ENCODE data around the gene RASGRP2.

Gene RASGRP2

GRCh38 chr11:64696045-64696444, 47.9 kb downstream of the RASGRP2 start:
- Histone ChIP-seq H3K4me3 (ENCODE audit: low read depth in 1 of 2, low read length in 1 of 2) (no peak overlapping the region), H3K9me3 (no peaks in the 10 kb centered on the region), H3K27ac (no peak overlapping the region), H3K4me1 (ENCODE audit: control insufficient read depth in 1 of 2, insufficient read depth in 1 of 2, low read depth in 1 of 2, low read length in 1 of 2) (no peaks in the 10 kb centered on the region), H3K27me3 (peaks cover 41% of the 10 kb centered on the region), H3K36me3 (no peaks in the 10 kb centered on the region)
- TF ChIP-seq CTCF (IDR thresholded peaks at IDR 0.05): no peak

- Histone ChIP-seq H3K27me3 (peaks cover 38% of the 10 kb centered on the region), H3K4me1 (ENCODE audit: control insufficient read depth in 1 of 2, insufficient read depth in 1 of 2, low read depth in 1 of 2, low read length in 1 of 2) (no peaks in the 10 kb centered on the region), H3K9me3 (no peaks in the 10 kb centered on the region), H3K4me3 (ENCODE audit: low read depth in 1 of 2, low read length in 1 of 2) (no peak overlapping the region), H3K36me3 (no peaks in the 10 kb centered on the region), H3K27ac (no peak overlapping the region)
- TF ChIP-seq CTCF (IDR thresholded peaks at IDR 0.05): no peak
Observed at GRCh38 chr11:64695548-64695947, 48.4 kb downstream of the RASGRP2 start.

GRCh38 chr11:64694821-64695365, 49.0 kb downstream of the RASGRP2 start:
- Histone ChIP-seq H3K27ac (no peak overlapping the region), H3K9me3 (no peaks in the 10 kb centered on the region), H3K4me3 (ENCODE audit: low read depth in 1 of 2, low read length in 1 of 2) (no peak overlapping the region), H3K4me1 (ENCODE audit: control insufficient read depth in 1 of 2, insufficient read depth in 1 of 2, low read depth in 1 of 2, low read length in 1 of 2) (no peaks in the 10 kb centered on the region), H3K27me3 (peaks cover 38% of the 10 kb centered on the region), H3K36me3 (no peaks in the 10 kb centered on the region)
- no peak for TF ChIP-seq CTCF (IDR thresholded peaks at IDR 0.05)

GRCh38 chr11:64694026-64694755, 49.8 kb downstream of the RASGRP2 start:
- Histone ChIP-seq H3K27me3 (peaks cover 38% of the 10 kb centered on the region), H3K9me3 (no peaks in the 10 kb centered on the region), H3K36me3 (no peaks in the 10 kb centered on the region), H3K4me1 (ENCODE audit: control insufficient read depth in 1 of 2, insufficient read depth in 1 of 2, low read depth in 1 of 2, low read length in 1 of 2) (no peaks in the 10 kb centered on the region), H3K27ac (no peak overlapping the region), H3K4me3 (ENCODE audit: low read depth in 1 of 2, low read length in 1 of 2) (no peak overlapping the region)
- TF ChIP-seq CTCF (IDR thresholded peaks at IDR 0.05): no peak

GRCh38 chr11:64692764-64693331, 51.1 kb downstream of the RASGRP2 start:
- H3K27ac ChIP-seq: no peak overlapping the region
- peaks cover 7% of the 10 kb centered on the region in 2 experiments for H3K4me1 ChIP-seq (ENCODE audit: control insufficient read depth in 1 of 2, insufficient read depth in 1 of 2, low read depth in 1 of 2, low read length in 1 of 2)
- H3K27me3 ChIP-seq: peaks cover 38% of the 10 kb centered on the region
- TF ChIP-seq CTCF (IDR thresholded peaks at IDR 0.05): no peak
- H3K36me3 ChIP-seq: no peaks in the 10 kb centered on the region
- H3K4me3 ChIP-seq (ENCODE audit: low read depth in 1 of 2, low read length in 1 of 2): no peak overlapping the region
- no peaks in the 10 kb centered on the region for H3K9me3 ChIP-seq
